Left ventricle myocardium inferior (tissue), 1 donor: ENCODE data around the gene ZNFX1. TPM values are rescaled to one million over a fixed set of nuclear protein-coding genes. Genes with fewer than 3 reads are reported as not detected.

Experiments
- DNase-seq: peaks from one replicate; pipeline ENCODE4 v3.0.0-alpha.2; 2020
- H3K27ac ChIP-seq: fragments of 200-600 bp; replicated peaks from 2 replicates; pipeline ENCODE4 v1.8.0; 2021
- H3K27me3 ChIP-seq: fragments of 200-600 bp; 2 replicates; pipeline ENCODE4 v1.8.0; 2021; ENCODE audit warnings: low read depth
- H3K36me3 ChIP-seq: fragments of 200-600 bp; 2 replicates; pipeline ENCODE4 v1.8.0; 2021
- H3K4me1 ChIP-seq: fragments of 200-600 bp; 2 replicates; pipeline ENCODE4 v1.8.0; 2021
- H3K4me3 ChIP-seq: fragments of 200-600 bp; 2 replicates; pipeline ENCODE4 v1.8.0; 2021; ENCODE audit warnings: mild to moderate bottlenecking, moderate library complexity
- H3K9me3 ChIP-seq: fragments of 200-600 bp; replicated peaks from 2 replicates; pipeline ENCODE4 v1.8.0; 2021
- intact Hi-C: fragments of 100-400 bp; cut with micrococcal nuclease; formaldehyde crosslinking; loops from one replicate; pipeline ENCODE4 v1.11.0; 2022
- total RNA-seq: library from RNA; stranded (reverse); fragmentation: NEBNext Ultra II Directional; extraction: Animal tissue kit (Norgen Biotek cat#: 25700); gene quantifications from one replicate; pipeline ENCODE4 v1.2.1, GENCODE V29; 2021
- TF ChIP-seq, protein P1 (sequence below): fragments of 200-600 bp; IDR thresholded peaks from 2 replicates; pipeline ENCODE4 v1.8.0; 2021; ENCODE audit warnings: antibody characterized with exemption, mild to moderate bottlenecking, borderline replicate concordance
- donor health status: DM: no; HTN: yes; CAD: no; lungs with severe emphysema.

Gene ZNFX1
- total RNA-seq, 1 donor from 2014 or later, result 22.2 TPM

DNA sequence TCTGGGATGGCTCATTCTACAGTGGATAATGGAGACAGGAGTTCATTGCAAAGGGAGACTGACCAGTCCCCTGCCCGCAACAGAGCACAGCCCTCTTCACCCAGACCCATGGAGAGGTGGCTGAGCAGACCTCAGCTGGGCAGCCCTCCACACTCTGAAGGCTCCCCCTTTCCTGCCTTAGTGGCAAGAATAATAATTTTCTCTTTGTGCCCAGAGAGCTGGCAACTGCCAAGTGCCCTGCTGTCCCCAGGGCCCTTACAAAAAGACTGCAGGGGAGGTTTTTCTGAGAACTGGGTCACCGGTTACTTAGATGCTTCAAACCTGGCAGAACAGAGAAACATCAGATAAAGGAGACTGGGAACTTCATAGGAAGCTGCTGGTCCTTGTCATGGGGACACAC lies 35.4 kb upstream of the ZNFX1 start:
- intact Hi-C loops, result no loop called here
- no peaks in the 10 kb centered on the region for H3K36me3 ChIP-seq
- TF ChIP-seq, protein P1, sequence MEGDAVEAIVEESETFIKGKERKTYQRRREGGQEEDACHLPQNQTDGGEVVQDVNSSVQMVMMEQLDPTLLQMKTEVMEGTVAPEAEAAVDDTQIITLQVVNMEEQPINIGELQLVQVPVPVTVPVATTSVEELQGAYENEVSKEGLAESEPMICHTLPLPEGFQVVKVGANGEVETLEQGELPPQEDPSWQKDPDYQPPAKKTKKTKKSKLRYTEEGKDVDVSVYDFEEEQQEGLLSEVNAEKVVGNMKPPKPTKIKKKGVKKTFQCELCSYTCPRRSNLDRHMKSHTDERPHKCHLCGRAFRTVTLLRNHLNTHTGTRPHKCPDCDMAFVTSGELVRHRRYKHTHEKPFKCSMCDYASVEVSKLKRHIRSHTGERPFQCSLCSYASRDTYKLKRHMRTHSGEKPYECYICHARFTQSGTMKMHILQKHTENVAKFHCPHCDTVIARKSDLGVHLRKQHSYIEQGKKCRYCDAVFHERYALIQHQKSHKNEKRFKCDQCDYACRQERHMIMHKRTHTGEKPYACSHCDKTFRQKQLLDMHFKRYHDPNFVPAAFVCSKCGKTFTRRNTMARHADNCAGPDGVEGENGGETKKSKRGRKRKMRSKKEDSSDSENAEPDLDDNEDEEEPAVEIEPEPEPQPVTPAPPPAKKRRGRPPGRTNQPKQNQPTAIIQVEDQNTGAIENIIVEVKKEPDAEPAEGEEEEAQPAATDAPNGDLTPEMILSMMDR, result no peak

DNA sequence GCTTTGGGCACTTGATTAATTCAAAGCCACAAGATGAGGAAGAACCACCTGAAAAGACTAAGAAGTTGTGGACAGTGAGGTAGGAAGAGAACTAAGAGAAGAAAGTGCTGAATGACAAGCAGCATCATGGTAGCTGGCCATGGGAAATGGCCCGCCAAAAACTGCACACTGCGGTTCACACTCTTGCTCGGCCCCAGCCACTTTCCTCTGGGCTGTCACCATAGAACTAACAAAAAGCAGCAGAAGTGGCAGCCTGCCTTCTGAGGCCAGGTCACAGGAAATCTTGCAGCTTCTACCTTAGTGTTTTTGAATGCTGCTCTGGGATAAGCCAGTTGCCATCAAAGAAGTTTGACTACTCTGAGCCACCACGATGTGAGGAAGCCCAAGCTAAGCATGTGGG lies 34.8 kb upstream of the ZNFX1 start:
- Histone ChIP-seq H3K36me3 (no peaks in the 10 kb centered on the region), H3K9me3 (peaks cover 9% of the 10 kb centered on the region), H3K27me3 (peaks cover 33% of the 10 kb centered on the region), H3K4me3 (no peak overlapping the region), H3K27ac (no peak overlapping the region), H3K4me1 (no peaks in the 10 kb centered on the region)
- TF ChIP-seq, protein P1, result no peak
- intact Hi-C loops, result no loop called here
- no peak for DNase-seq

More for the DNA sequence above, 35.4 kb upstream of the ZNFX1 start:
- Histone ChIP-seq H3K27me3 (peaks cover 40% of the 10 kb centered on the region), H3K4me1 (peaks cover 4% of the 10 kb centered on the region), H3K9me3 (peaks cover 9% of the 10 kb centered on the region), H3K4me3 (no peak overlapping the region), H3K27ac (no peak overlapping the region)
- DNase-seq, result no peak

DNA sequence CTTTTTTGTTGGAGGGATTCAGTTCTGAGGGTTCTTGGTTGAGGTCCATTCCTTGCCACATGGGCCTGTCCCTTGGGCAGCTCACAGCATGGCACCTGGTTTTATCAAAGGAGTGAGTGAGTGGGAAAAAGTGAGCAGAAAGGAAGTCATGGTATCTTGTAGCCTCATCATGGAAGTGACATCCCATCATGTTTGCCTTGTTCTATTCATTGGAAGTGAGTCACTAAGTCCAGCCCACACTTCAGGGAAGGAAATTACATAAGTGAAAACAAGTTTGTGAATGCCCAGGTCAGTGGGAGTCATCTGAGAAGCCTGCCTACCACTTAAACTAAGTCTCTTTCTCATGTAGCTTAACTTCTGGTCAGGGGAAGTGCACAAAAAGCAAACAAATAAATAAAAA lies 32.8 kb upstream of the ZNFX1 start:
- intact Hi-C loops, result no loop called here

DNA sequence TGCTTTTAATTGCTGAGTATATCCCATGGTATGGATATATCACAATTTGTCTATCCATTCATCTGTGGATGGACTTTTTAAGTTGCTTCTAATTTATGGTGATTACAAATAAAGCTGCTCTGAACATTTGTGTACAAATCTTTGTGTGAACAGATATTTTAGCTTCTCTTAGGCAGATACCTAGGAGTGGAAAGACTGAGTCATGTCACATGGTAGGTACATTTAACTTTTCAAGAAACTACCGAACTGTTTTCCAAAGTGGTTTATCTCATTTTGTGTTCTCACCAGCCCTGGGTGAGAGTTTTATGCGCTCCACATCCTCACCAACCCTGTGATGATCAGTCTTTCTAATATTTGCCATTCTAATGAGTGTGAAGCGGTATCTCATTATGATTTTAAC lies 31.0 kb upstream of the ZNFX1 start:
- TF ChIP-seq, protein P1, result no peak
- H3K4me1 ChIP-seq, result no peaks in the 10 kb centered on the region
- H3K4me3 ChIP-seq, result no peak overlapping the region
- H3K27ac ChIP-seq, result no peak overlapping the region
- H3K36me3 ChIP-seq, result no peaks in the 10 kb centered on the region
- H3K27me3 ChIP-seq, result no peaks in the 10 kb centered on the region
- H3K9me3 ChIP-seq, result peaks cover 9% of the 10 kb centered on the region
- DNase-seq, result no peak
- intact Hi-C loops, result no loop called here

More for the DNA sequence above, 32.8 kb upstream of the ZNFX1 start:
- peaks cover 9% of the 10 kb centered on the region for H3K9me3 ChIP-seq
- no peak for DNase-seq
- H3K27me3 ChIP-seq, result peaks cover 14% of the 10 kb centered on the region
- H3K4me1 ChIP-seq, result no peaks in the 10 kb centered on the region
- no peak overlapping the region for H3K27ac ChIP-seq
- no peaks in the 10 kb centered on the region for H3K36me3 ChIP-seq
- TF ChIP-seq, protein P1, result no peak
- H3K4me3 ChIP-seq, result no peak overlapping the region

DNA sequence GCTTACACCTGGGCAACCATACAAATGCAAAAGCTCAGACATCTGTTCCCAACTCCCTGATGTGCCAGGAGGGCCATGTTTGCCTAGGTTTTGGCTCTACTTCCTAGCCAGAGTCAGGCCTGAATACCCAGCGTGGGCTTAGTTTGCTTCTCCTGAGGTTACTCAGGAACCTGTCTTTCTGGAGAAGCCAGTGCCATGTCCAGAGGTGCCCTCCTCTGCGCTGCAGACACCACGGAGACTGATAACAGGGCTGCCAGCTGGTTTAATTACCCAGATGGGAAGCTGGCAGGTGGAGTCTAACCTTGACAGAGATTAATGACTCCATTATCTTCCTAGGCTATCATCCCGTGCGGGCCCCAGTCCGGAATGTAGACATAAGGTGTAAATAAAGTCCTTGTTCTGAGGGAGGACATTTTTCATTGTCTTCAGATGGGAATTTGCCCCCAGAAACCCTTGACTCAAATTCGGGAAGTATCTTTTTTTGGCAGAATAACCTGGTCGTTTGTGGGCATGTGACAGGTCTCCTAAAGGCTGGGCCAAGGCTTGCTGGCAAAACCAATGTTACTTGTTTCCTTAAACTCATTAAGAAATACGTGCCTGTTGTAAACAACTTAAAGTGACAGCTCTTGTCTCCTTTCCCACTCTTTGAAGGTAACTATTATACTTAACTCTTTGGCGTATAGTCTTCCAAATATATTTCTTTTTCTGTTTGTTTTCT lies 29.2 kb upstream of the ZNFX1 start:
- no peaks in the 10 kb centered on the region for H3K27me3 ChIP-seq
- peaks cover 9% of the 10 kb centered on the region for H3K9me3 ChIP-seq
- no peaks in the 10 kb centered on the region for H3K36me3 ChIP-seq
- no peak overlapping the region for H3K27ac ChIP-seq
- peaks cover 4% of the 10 kb centered on the region for H3K4me1 ChIP-seq
- no peak overlapping the region for H3K4me3 ChIP-seq
- TF ChIP-seq, protein P1, result no peak
- intact Hi-C loops, result no loop called here
- DNase-seq, result no peak
